ENCODE measurements around the gene CSTA. TPM values are rescaled to one million over a fixed set of nuclear protein-coding genes. Genes with fewer than 3 reads are reported as not detected.

Gene CSTA
- total and polyA plus RNA-seq, 2 of the 13 experiments (the other 11 are each of a cell fraction or from before 2014, with no cell fraction given) = 3.9 to 11.0 TPM

- no peak for TF ChIP-seq ZNF780A (CRISPR knock-in tag; IDR thresholded peaks at IDR 0.05)
- TF ChIP-seq HES4 (CRISPR knock-in tag; IDR thresholded peaks at IDR 0.05; ENCODE audit: borderline replicate concordance) = peak; percentile 46; the same call in 1 of the 2 replicates
- TF ChIP-seq ZBTB43 (CRISPR knock-in tag; conservative IDR thresholded peaks at IDR 0.05) = no peak; the same call in 1 of the 2 replicates
- TF ChIP-seq ZFY (CRISPR knock-in tag; IDR thresholded peaks at IDR 0.05) = peak; percentile 85
- TF ChIP-seq KLF9 (CRISPR knock-in tag; IDR thresholded peaks at IDR 0.05; ENCODE audit: low read depth) = no peak
- TF ChIP-seq ZNF138 (CRISPR knock-in tag; IDR thresholded peaks at IDR 0.05; ENCODE audit: low read depth) = no peak
- no peak for TF ChIP-seq XBP1 (CRISPR knock-in tag; IDR thresholded peaks at IDR 0.05)
- peak; percentile 30; the same call in 1 of the 2 replicates for TF ChIP-seq HNF4A (CRISPR knock-in tag; IDR thresholded peaks at IDR 0.05)
- TF ChIP-seq STAG1 (CRISPR knock-in tag; IDR thresholded peaks at IDR 0.05) = no peak
- no peak for TF ChIP-seq PCBP1 (IDR thresholded peaks at IDR 0.05; ENCODE audit: borderline replicate concordance, low read depth, low read length)
- TF ChIP-seq HNF1A (IDR thresholded peaks at IDR 0.05; ENCODE audit: low read depth) = no peak
- peak; percentile 71; the same call in 1 of the 2 replicates for TF ChIP-seq HNF1A (CRISPR knock-in tag; IDR thresholded peaks at IDR 0.05; ENCODE audit: borderline replicate concordance)
- no peak for TF ChIP-seq ZNF101 (CRISPR knock-in tag; IDR thresholded peaks at IDR 0.05; ENCODE audit: borderline replicate concordance, low read depth)
- TF ChIP-seq ZBTB39 (CRISPR knock-in tag; IDR thresholded peaks at IDR 0.05) = peak; percentile 72; the same call in 1 of the 2 replicates
- TF ChIP-seq IRF9 (CRISPR knock-in tag; IDR thresholded peaks at IDR 0.05; ENCODE audit: borderline replicate concordance) = peak; percentile 70; the same call in 1 of the 2 replicates
- no peak for TF ChIP-seq ZNF549 (CRISPR knock-in tag; IDR thresholded peaks at IDR 0.05)
- TF ChIP-seq UBTF (CRISPR knock-in tag; IDR thresholded peaks at IDR 0.05) = peak; percentile 68
- no peak for TF ChIP-seq ZNF432 (CRISPR knock-in tag; IDR thresholded peaks at IDR 0.05; ENCODE audit: borderline replicate concordance)
Observed at GRCh38 chr3:122382888-122383666, 58.0 kb downstream of the CSTA start, which contains the start of gene MIX23 (continued).

Data from HepG2 (cell line).